ENCODE measurements around the gene PCDH7. TPM values are rescaled to one million over a fixed set of nuclear protein-coding genes. Genes with fewer than 3 reads are reported as not detected.

Gene PCDH7
- total and polyA plus RNA-seq, 2 experiments from 2014 or later: 2.4 to 10.8 TPM

- TF ChIP-seq REST (IDR thresholded peaks at IDR 0.05; ENCODE audit: unreplicated experiment): no peak
- no peak for TF ChIP-seq EZH2 (IDR thresholded peaks at IDR 0.05; ENCODE audit: low read depth, unreplicated experiment)
- TF ChIP-seq ZNF331 (CRISPR knock-in tag; IDR thresholded peaks at IDR 0.05; ENCODE audit: low read depth): no peak
- no peak for TF ChIP-seq EZH2phosphoT487 (IDR thresholded peaks at IDR 0.05; ENCODE audit: unreplicated experiment)
- no peak for TF ChIP-seq NANOG (IDR thresholded peaks at IDR 0.05; ENCODE audit: borderline replicate concordance)
- TF ChIP-seq POLR2AphosphoS5 (IDR thresholded peaks at IDR 0.05; ENCODE audit: low read depth): no peak
- TF ChIP-seq ETS1 (IDR thresholded peaks at IDR 0.05): no peak
- TF ChIP-seq CREB1 (CRISPR knock-in tag; IDR thresholded peaks at IDR 0.05; ENCODE audit: low read depth): no peak
Measured at GRCh38 chr4:30723201-30723955, 3.2 kb downstream of the PCDH7 start (continued).

DNA sequence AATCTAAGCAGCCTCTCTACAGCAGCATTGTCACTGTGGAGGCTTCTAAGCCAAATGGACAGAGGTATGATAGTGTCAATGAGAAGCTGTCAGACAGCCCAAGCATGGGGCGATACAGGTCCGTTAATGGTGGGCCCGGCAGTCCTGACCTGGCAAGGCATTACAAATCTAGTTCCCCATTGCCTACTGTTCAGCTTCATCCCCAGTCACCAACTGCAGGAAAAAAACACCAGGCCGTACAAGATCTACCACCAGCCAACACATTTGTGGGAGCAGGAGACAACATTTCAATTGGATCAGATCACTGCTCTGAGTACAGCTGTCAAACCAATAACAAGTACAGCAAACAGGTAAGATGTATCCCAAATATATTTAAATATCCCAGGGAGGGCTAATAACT is 4.1 kb downstream of the PCDH7 start:
- no peak for ATAC-seq
- no peaks in the 10 kb centered on the region for H3K36me3 Mint-ChIP-seq (ENCODE audit: low read depth)
- TF ChIP-seq POLR2AphosphoS5 (IDR thresholded peaks at IDR 0.05; ENCODE audit: low read depth) (no peak), CREB1 (CRISPR knock-in tag; IDR thresholded peaks at IDR 0.05; ENCODE audit: low read depth) (no peak), ZNF331 (CRISPR knock-in tag; IDR thresholded peaks at IDR 0.05; ENCODE audit: low read depth) (no peak), JUNB (IDR thresholded peaks at IDR 0.05; ENCODE audit: unreplicated experiment) (no peak), ZNF114 (CRISPR knock-in tag; IDR thresholded peaks at IDR 0.05) (no peak), EZH2phosphoT487 (IDR thresholded peaks at IDR 0.05; ENCODE audit: unreplicated experiment) (no peak), STAT1 (IDR thresholded peaks at IDR 0.05; ENCODE audit: unreplicated experiment) (no peak), NANOG (IDR thresholded peaks at IDR 0.05; ENCODE audit: borderline replicate concordance) (no peak)
- TF ChIP-seq, protein P1, sequence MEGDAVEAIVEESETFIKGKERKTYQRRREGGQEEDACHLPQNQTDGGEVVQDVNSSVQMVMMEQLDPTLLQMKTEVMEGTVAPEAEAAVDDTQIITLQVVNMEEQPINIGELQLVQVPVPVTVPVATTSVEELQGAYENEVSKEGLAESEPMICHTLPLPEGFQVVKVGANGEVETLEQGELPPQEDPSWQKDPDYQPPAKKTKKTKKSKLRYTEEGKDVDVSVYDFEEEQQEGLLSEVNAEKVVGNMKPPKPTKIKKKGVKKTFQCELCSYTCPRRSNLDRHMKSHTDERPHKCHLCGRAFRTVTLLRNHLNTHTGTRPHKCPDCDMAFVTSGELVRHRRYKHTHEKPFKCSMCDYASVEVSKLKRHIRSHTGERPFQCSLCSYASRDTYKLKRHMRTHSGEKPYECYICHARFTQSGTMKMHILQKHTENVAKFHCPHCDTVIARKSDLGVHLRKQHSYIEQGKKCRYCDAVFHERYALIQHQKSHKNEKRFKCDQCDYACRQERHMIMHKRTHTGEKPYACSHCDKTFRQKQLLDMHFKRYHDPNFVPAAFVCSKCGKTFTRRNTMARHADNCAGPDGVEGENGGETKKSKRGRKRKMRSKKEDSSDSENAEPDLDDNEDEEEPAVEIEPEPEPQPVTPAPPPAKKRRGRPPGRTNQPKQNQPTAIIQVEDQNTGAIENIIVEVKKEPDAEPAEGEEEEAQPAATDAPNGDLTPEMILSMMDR (conservative IDR thresholded peaks at IDR 0.05; ENCODE audit: low read depth in 2 of 2): no peak
- H3F3A ChIP-seq (replicated peaks; ENCODE audit: low read depth): 0 out of 2 replicates have a peak, but pooled peaks cover 4% of the 10 kb centered on the region
- DNase-seq (ENCODE audit: low spot score): no peak
- H3K4me2 ChIP-seq: no peak overlapping the region
- peaks cover 9% of the 10 kb centered on the region; the same call in 1 of the 2 replicates for H3K4me1 ChIP-seq (ENCODE audit: insufficient read depth)
- no peak overlapping the region for H3K27ac Mint-ChIP-seq
- no peak overlapping the region for H2AFZ ChIP-seq
- H4K20me1 ChIP-seq (replicated peaks; ENCODE audit: insufficient read depth): peaks cover 4% of the 10 kb centered on the region; the same call in 1 of the 2 replicates
- no peaks in the 10 kb centered on the region for H3K9me2 ChIP-seq (ENCODE audit: insufficient read depth)
- peaks cover 47% of the 10 kb centered on the region for H3K27me3 Mint-ChIP-seq (ENCODE audit: insufficient read depth, low read depth, poor library complexity)
- peaks cover 44% of the 10 kb centered on the region for H3K27me3 ChIP-seq (ENCODE audit: insufficient read depth)
- no peak overlapping the region for H3K4me3 ChIP-seq
- H3K4me3 Mint-ChIP-seq: no peak overlapping the region
- H3K79me2 ChIP-seq (replicated peaks; ENCODE audit: insufficient read depth): no peaks in the 10 kb centered on the region; the same call in 1 of the 2 replicates
- peaks cover 4% of the 10 kb centered on the region; the same call in 2 of the 3 replicates for H3K9me3 Mint-ChIP-seq
- H3K36me3 ChIP-seq (ENCODE audit: insufficient read depth): no peaks in the 10 kb centered on the region
- peaks cover 10% of the 10 kb centered on the region for H3K4me1 Mint-ChIP-seq
- no peak overlapping the region for H3K27ac ChIP-seq (ENCODE audit: low read depth)
